HepG2 (cell line): ENCODE data around the gene SSBP2.

ENCODE experiments used
- EZH2 ChIP-seq: conservative IDR thresholded peaks from 2 replicates; pipeline ENCODE4 v1.6.1; 2012; ENCODE audit warnings: mild to moderate bottlenecking, low read depth, low read length, moderate library complexity
- HNRNPUL1 ChIP-seq: fragments of 200-400 bp; formaldehyde crosslinking; IDR thresholded peaks from 2 replicates; pipeline ENCODE4 v1.6.1; 2017; ENCODE audit warnings: low read depth, mild to moderate bottlenecking, low read length, moderate library complexity
- MED8 ChIP-seq: sonication (generic); formaldehyde crosslinking; IDR thresholded peaks from 2 replicates; pipeline ENCODE4 v1.8.1; 2023; ENCODE audit warnings: mild to moderate bottlenecking, missing genetic modification reagents; ENCODE audit not compliant: insufficient replicate concordance
- SKI ChIP-seq: fragments of 450-650 bp; IDR thresholded peaks from one replicate; pipeline ENCODE4 v1.6.1; 2018; ENCODE audit warnings: mild to moderate bottlenecking; ENCODE audit not compliant: partially characterized antibody
- ZSCAN29 ChIP-seq: sonication (generic); formaldehyde crosslinking; conservative IDR thresholded peaks from 2 replicates; pipeline ENCODE4 v1.4.0; 2020; ENCODE audit warnings: mild to moderate bottlenecking, missing genetic modification reagents

DNA sequence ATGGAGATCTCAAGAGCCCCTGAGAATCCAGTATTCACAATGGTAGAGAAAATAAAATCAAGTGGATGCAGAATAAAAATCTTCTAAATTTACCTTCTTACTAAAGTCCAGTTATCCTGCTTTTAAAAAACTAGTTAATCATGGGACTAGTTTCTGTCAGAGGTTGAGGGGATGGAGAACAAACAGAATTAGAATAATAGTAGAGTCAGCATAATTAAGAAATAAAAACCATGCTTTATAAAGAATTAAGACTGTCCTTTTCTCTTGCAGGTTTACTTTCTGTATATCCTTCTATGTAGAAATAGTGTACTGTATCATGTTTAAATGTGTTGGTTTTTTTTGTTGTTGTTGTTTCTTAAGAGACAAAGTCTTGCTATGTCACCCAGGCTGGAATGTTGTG, 380.0 kb downstream of the SSBP2 start:
- TF ChIP-seq ZSCAN29 (CRISPR knock-in tag) (no peak), HNRNPUL1 (no peak), SKI (no peak), MED8 (CRISPR knock-in tag) (no peak), EZH2 (no peak)
